GM12878 (cell line): ENCODE results near the gene SH3GL3. TPM values are rescaled to one million over a fixed set of nuclear protein-coding genes. Genes with fewer than 3 reads are reported as not detected.

Source experiments
- ATAC-seq: fragments of 200-7000 bp; cut with Tn5 transposase; 3 replicates; pipeline ENCODE4 v1.9.1; 2020; ENCODE audit warnings: mild to moderate bottlenecking, moderate library complexity
- BruUV-seq: library from RNA; stranded (reverse); fragments of 400-500 nt; replicated peaks from 2 replicates; lab custom pipeline; 2021; lab: Mats Ljungman, UMichigan
- CTCF ChIA-PET: fragments of 300-600 bp; sonication (Branson Sonifier 250); formaldehyde crosslinking; extraction: SDS; loops from one replicate; lab custom pipeline; 2021; ENCODE audit warnings: inconsistent platforms; lab: Yijun Ruan, JAX
- POLR2A ChIA-PET: fragments of 350-600 bp; formaldehyde crosslinking; extraction: SDS; loops from one replicate; lab custom pipeline; 2021; ENCODE audit warnings: inconsistent platforms; lab: Charles Lee
- RAD21 ChIA-PET: fragments of 300-600 bp; sonication (Branson Sonifier 250); formaldehyde crosslinking; loops from one replicate; lab custom pipeline; 2023; ENCODE audit warnings: antibody characterized with exemption; ENCODE audit not compliant: unreplicated experiment; lab: Charles Lee
- SMC1A ChIA-PET: fragments of 300-600 bp; sonication (Branson Sonifier 250); formaldehyde crosslinking; loops from one replicate; lab custom pipeline; 2023; ENCODE audit not compliant: unreplicated experiment, uncharacterized antibody; lab: Charles Lee
- DNase-seq: peaks from one replicate; pipeline ENCODE4 v3.0.0-alpha.2; 2011; ENCODE audit warnings: low read depth, low spot score
- FAIRE-seq: peaks from 3 replicates; lab custom pipeline; 2011; peaks lifted over from hg19 to GRCh38; lab: Jason Lieb, UNC
- H2AFZ ChIP-seq: 2 replicates; pipeline ENCODE4 v1.6.0; 2011; ENCODE audit warnings: low read depth, low read length, control low read depth; ENCODE audit not compliant: control insufficient read depth
- H3K27ac ChIP-seq: 2 replicates; pipeline ENCODE4 v1.5.1; 2011; ENCODE audit warnings: control low read depth; ENCODE audit not compliant: control insufficient read depth, insufficient read depth
- H3K27me3 ChIP-seq, 2 experiments: replicated peaks in 1 of 2; 2 replicates each; pipeline versions ENCODE4 v1.6.0 to v1.6.1; 2011; ENCODE audit warnings: low read length in 1 of 2; ENCODE audit not compliant: control insufficient read depth in 2 of 2, insufficient read depth in 2 of 2
- H3K36me3 ChIP-seq, 2 experiments: 2 replicates each; pipeline ENCODE4 v1.5.1; 2011; ENCODE audit warnings: low read length in 1 of 2; ENCODE audit not compliant: control insufficient read depth in 2 of 2, insufficient read depth in 2 of 2
- H3K4me1 ChIP-seq: 2 replicates; pipeline ENCODE4 v1.6.1; 2011; ENCODE audit warnings: mild to moderate bottlenecking, low read length, moderate library complexity, mixed read lengths; ENCODE audit not compliant: control insufficient read depth, insufficient read depth
- H3K4me2 ChIP-seq: 2 replicates; pipeline ENCODE4 v1.6.0; 2011; ENCODE audit warnings: control low read depth; ENCODE audit not compliant: control insufficient read depth, insufficient read depth
- H3K4me3 ChIP-seq: fragments of 200-600 bp; sonication (generic); 2 replicates; pipeline ENCODE4 v1.5.1; 2016
- H3K79me2 ChIP-seq: 2 replicates; pipeline ENCODE4 v1.6.0; 2011; ENCODE audit warnings: low read length; ENCODE audit not compliant: control insufficient read depth, insufficient read depth
- H3K9ac ChIP-seq: 2 replicates; pipeline ENCODE4 v1.8.0; 2011; ENCODE audit warnings: low read length, control low read depth, mixed read lengths; ENCODE audit not compliant: control insufficient read depth, insufficient read depth
- H3K9me3 ChIP-seq: replicated peaks from 3 replicates; pipeline ENCODE4 v1.5.1; 2011; ENCODE audit warnings: mild to moderate bottlenecking, low read length; ENCODE audit not compliant: control insufficient read depth, insufficient read depth
- H4K20me1 ChIP-seq: 2 replicates; pipeline ENCODE4 v1.6.0; 2011; ENCODE audit not compliant: control insufficient read depth, insufficient read depth
- CEBPB ChIP-seq, 2 experiments: fragments of 150-350 bp in 1 of 2; IDR thresholded peaks; 2 replicates each; pipeline ENCODE4 v1.6.1; 2012 to 2014; ENCODE audit warnings: low read depth in 2 of 2, low read length in 2 of 2, borderline replicate concordance in 1 of 2, inconsistent platforms in 1 of 2
- HCFC1 ChIP-seq: fragments of 150-350 bp; IDR thresholded peaks from 2 replicates; pipeline ENCODE4 v1.6.1; 2014; ENCODE audit warnings: low read length
- IKZF1 ChIP-seq: fragments of 450-650 bp; conservative IDR thresholded peaks from 2 replicates; pipeline ENCODE4 v1.6.1; 2017; ENCODE audit warnings: antibody characterized with exemption, mild to moderate bottlenecking
- IKZF2 ChIP-seq, 2 experiments: fragments of 450-650 bp; IDR thresholded peaks; 2 replicates each; pipeline ENCODE4 v1.6.1; 2017; ENCODE audit warnings: mild to moderate bottlenecking in 2 of 2, moderate library complexity in 2 of 2
- IRF5 ChIP-seq: fragments of 450-650 bp; IDR thresholded peaks from 2 replicates; pipeline ENCODE4 v1.6.1; 2017; ENCODE audit warnings: borderline replicate concordance
- NR2F1 ChIP-seq: fragments of 450-650 bp; conservative IDR thresholded peaks from 2 replicates; pipeline ENCODE4 v1.6.1; 2017; ENCODE audit warnings: mild to moderate bottlenecking
- SIN3A ChIP-seq: IDR thresholded peaks from 2 replicates; pipeline ENCODE4 v1.6.1; 2012; ENCODE audit warnings: low read depth, low read length, improper control_type of control experiment
- SIX5 ChIP-seq: IDR thresholded peaks from 2 replicates; pipeline ENCODE4 v1.6.1; 2011; ENCODE audit warnings: mild to moderate bottlenecking, low read depth, low read length, moderate library complexity; ENCODE audit not compliant: severe bottlenecking
- USF1 ChIP-seq: IDR thresholded peaks from 2 replicates; pipeline ENCODE4 v1.6.1; 2011; ENCODE audit warnings: borderline replicate concordance, low read depth, mild to moderate bottlenecking, moderate library complexity, mixed read lengths, low read length; ENCODE audit not compliant: insufficient read depth; ENCODE audit errors: extremely low read length
- WGBS: methylation state at CpG from one replicate; pipeline ENCODE4 v1.1.6; 2016; ENCODE audit warnings: low lambda C conversion rate; ENCODE audit not compliant: insufficient replicate concordance, insufficient coverage; ENCODE audit errors: missing lambda C conversion rate; 5-methylcytosine and 5-hydroxymethylcytosine counted together
- in situ Hi-C: fragments of 300-500 bp; cut with MboI; formaldehyde crosslinking; loops from 9 replicates; pipeline ENCODE4 v1.14.3; 2018; ENCODE audit warnings: mixed read lengths
- intact Hi-C: fragments of 100-400 bp; cut with micrococcal nuclease; formaldehyde crosslinking; loops from one replicate; pipeline ENCODE4 v1.14.2; 2022; ENCODE audit not compliant: unreplicated experiment
- polyA plus RNA-seq, 11 experiments: library from polyadenylated mRNA; depleted of rRNA in 4 of 11; unstranded in 6 of 11; stranded (reverse) in 5 of 11; fragments of >200 nt; fragmentation: Nextera tagmentation in 4 of 11; fragmentation: Illumina TruSeq in 1 of 11; extraction: Ambion mirVana in 4 of 11; extraction: Trizol in 1 of 11; gene quantifications; 1 replicate in 1 of 11; 2 replicates in 10 of 11; pipeline versions ENCODE4 v1.2.1 to v1.2.3, GENCODE V29; 2011 to 2016; ENCODE audit warnings: inconsistent platforms in 2 of 11, missing spikeins in 2 of 11, low read depth in 1 of 11
- total RNA-seq, 4 experiments: library from RNA; depleted of rRNA in 3 of 4; stranded (reverse); fragments of >200 nt in 3 of 4; fragmentation: Illumina TruSeq in 1 of 4; extraction: Trizol in 1 of 4; gene quantifications; 2 replicates each; pipeline versions ENCODE4 v1.2.1 to v1.2.3, GENCODE V29; 2013 to 2021
- TF ChIP-seq, protein P1 (sequence below), 3 experiments: IDR thresholded peaks in 2 of 3; conservative IDR thresholded peaks in 1 of 3; 2 replicates each; pipeline ENCODE4 v1.5.1; 2011; ENCODE audit warnings: low read depth in 3 of 3, low read length in 3 of 3, mild to moderate bottlenecking in 3 of 3, control low read depth in 2 of 3, moderate library complexity in 2 of 3, inconsistent platforms in 1 of 3, mixed read lengths in 1 of 3; ENCODE audit not compliant: control insufficient read depth in 2 of 3, insufficient read depth in 1 of 3; ENCODE audit errors: extremely low read depth in 1 of 3

Gene SH3GL3
- total and polyA plus RNA-seq, 10 of the 15 experiments (the other 5 are each of a cell fraction or from before 2014, with no cell fraction given): not detected

- no peaks in the 10 kb centered on the region for H3K36me3 ChIP-seq
- in situ Hi-C loops (no loop called here), intact Hi-C loops (no loop called here)
- no peak overlapping the region for H3K27ac ChIP-seq
- no peak for TF ChIP-seq IKZF2 (IDR thresholded peaks at IDR 0.05)
- no peak for TF ChIP-seq IRF5
- TF ChIP-seq IKZF1: no peak
- no peak for TF ChIP-seq SIN3A
- TF ChIP-seq HCFC1: no peak
- TF ChIP-seq SIX5: no peak
- RAD21 ChIA-PET: no interaction called here
- no TSS peak for BruUV-seq
- no peak overlapping the region for H3K9ac ChIP-seq
- WGBS: 11% methylated on average over 1 of the region's 1 CpG
- H3K4me3 ChIP-seq: no peak overlapping the region
- no peak overlapping the region for H2AFZ ChIP-seq
- H4K20me1 ChIP-seq: no peaks in the 10 kb centered on the region
- POLR2A ChIA-PET: interaction anchor here (0.7 kb wide), 1 partner anchor 172 kb away, joined by 3 read pairs; no protein-coding TSS in a partner anchor
- FAIRE-seq (no peak), DNase-seq (no peak), ATAC-seq (no peak)
- no peaks in the 10 kb centered on the region for H3K4me1 ChIP-seq
- H3K27me3 ChIP-seq: no peaks in the 10 kb centered on the region
- no peaks in the 10 kb centered on the region for H3K79me2 ChIP-seq
- no peak overlapping the region for H3K4me2 ChIP-seq
- SMC1A ChIA-PET: no interaction called here
- H3K9me3 ChIP-seq: no peaks in the 10 kb centered on the region
- CTCF ChIA-PET: no interaction called here
Observed at GRCh38 chr15:83595191-83595590, 148.1 kb downstream of the SH3GL3 start.

DNA sequence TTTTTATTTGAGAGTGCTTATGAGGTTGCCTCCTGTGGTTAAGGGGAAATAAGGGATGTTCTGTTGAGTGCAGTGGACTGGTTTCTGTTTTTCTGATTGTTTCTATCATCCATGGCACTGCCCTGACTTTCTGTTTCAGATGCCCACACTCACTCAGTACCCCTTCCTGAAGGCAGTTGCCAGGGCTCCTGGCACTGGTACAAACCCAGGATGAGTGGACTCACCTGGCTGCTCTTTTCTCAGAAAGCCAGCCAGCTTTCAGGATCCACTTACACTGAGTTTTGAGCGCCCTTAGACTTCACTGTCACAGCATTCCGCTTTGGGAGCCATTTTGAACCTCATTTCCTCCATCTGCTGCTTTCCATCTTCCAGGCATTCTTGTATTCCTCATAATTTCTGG, 150.9 kb downstream of the SH3GL3 start:
- no TSS peak for BruUV-seq

More for the DNA sequence above, 150.9 kb downstream of the SH3GL3 start:
- in situ Hi-C loops: no loop called here
- 0% methylated on average over 2 of the region's 2 CpGs for WGBS
- ChIA-PET RAD21 (no interaction called here), CTCF (no interaction called here), POLR2A (no interaction called here), SMC1A (no interaction called here)
- no peak for DNase-seq
- Histone ChIP-seq H3K36me3 (no peaks in the 10 kb centered on the region), H3K27me3 (no peaks in the 10 kb centered on the region), H3K4me2 (no peak overlapping the region), H3K27ac (no peak overlapping the region), H3K9ac (no peak overlapping the region), H4K20me1 (no peaks in the 10 kb centered on the region), H3K9me3 (no peaks in the 10 kb centered on the region), H3K4me1 (no peaks in the 10 kb centered on the region), H2AFZ (no peak overlapping the region), H3K79me2 (no peaks in the 10 kb centered on the region), H3K4me3 (no peak overlapping the region)
- ATAC-seq: no peak
- intact Hi-C loops: no loop called here
- TF ChIP-seq CEBPB (IDR thresholded peaks at IDR 0.05; ENCODE audit: borderline replicate concordance in 1 of 2, low read depth in 2 of 2, low read length in 2 of 2) (no peak), NR2F1 (no peak), USF1 (no peak)
- TF ChIP-seq, protein P1, sequence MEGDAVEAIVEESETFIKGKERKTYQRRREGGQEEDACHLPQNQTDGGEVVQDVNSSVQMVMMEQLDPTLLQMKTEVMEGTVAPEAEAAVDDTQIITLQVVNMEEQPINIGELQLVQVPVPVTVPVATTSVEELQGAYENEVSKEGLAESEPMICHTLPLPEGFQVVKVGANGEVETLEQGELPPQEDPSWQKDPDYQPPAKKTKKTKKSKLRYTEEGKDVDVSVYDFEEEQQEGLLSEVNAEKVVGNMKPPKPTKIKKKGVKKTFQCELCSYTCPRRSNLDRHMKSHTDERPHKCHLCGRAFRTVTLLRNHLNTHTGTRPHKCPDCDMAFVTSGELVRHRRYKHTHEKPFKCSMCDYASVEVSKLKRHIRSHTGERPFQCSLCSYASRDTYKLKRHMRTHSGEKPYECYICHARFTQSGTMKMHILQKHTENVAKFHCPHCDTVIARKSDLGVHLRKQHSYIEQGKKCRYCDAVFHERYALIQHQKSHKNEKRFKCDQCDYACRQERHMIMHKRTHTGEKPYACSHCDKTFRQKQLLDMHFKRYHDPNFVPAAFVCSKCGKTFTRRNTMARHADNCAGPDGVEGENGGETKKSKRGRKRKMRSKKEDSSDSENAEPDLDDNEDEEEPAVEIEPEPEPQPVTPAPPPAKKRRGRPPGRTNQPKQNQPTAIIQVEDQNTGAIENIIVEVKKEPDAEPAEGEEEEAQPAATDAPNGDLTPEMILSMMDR (IDR thresholded peaks at IDR 0.05 in 2 of 3, conservative IDR thresholded peaks at IDR 0.05 in 1 of 3; ENCODE audit: control insufficient read depth in 2 of 3, extremely low read depth in 1 of 3, insufficient read depth in 1 of 3, low read depth in 3 of 3, low read length in 3 of 3): no peak
- no peak for FAIRE-seq
